GM18907 (cell line): ENCODE results near the gene SLC22A16.
"Not testable (repeated sequence)": the region's sequence is repeated elsewhere in the genome, so short reads cannot be mapped to it uniquely, and the experiment has no call there.

Source experiments
- ATAC-seq: cut with Tn5 transposase; IDR thresholded peaks from one replicate; pipeline ENCODE4 v1.9.1; 2021; ENCODE audit warnings: mild to moderate bottlenecking, moderate library complexity; ENCODE audit not compliant: unreplicated experiment

Gene SLC22A16

GRCh38 chr6:110476046-110476849 is at the start of gene SLC22A16:
TSS of gene SLC22A16 (minus strand) at chr6:110476613. CDS start at chr6:110476574, 39 bp downstream.
- ATAC-seq, result no peak

- ATAC-seq, result no peak
Observed at GRCh38 chr6:110525001-110525400, 48.6 kb upstream of the SLC22A16 start.

- no peak for ATAC-seq
Observed at GRCh38 chr6:110524305-110524704, 47.9 kb upstream of the SLC22A16 start.

- ATAC-seq, result no peak
Observed at GRCh38 chr6:110523451-110524021, 47.1 kb upstream of the SLC22A16 start.

GRCh38 chr6:110522427-110522826 is 46.0 kb upstream of the SLC22A16 start:
- no peak for ATAC-seq

GRCh38 chr6:110520992-110521543 is 44.7 kb upstream of the SLC22A16 start:
- ATAC-seq, result no peak

GRCh38 chr6:110520209-110520965 is 44.0 kb upstream of the SLC22A16 start:
- no peak for ATAC-seq

- ATAC-seq, result no peak
Observed at GRCh38 chr6:110517601-110518281, 41.3 kb upstream of the SLC22A16 start.

- ATAC-seq, result no peak
Observed at GRCh38 chr6:110517034-110517433, 40.6 kb upstream of the SLC22A16 start.

GRCh38 chr6:110514818-110515217 is 38.4 kb upstream of the SLC22A16 start:
- ATAC-seq, result no peak

- no peak for ATAC-seq
Observed at GRCh38 chr6:110512991-110513390, 36.6 kb upstream of the SLC22A16 start.

- not testable (repeated sequence) for ATAC-seq
Observed at GRCh38 chr6:110512549-110512948, 36.1 kb upstream of the SLC22A16 start.

- ATAC-seq, result no peak
Observed at GRCh38 chr6:110511401-110511800, 35.0 kb upstream of the SLC22A16 start.

GRCh38 chr6:110509617-110510241 is 33.3 kb upstream of the SLC22A16 start:
- ATAC-seq, result no peak

- not testable (repeated sequence) for ATAC-seq
Observed at GRCh38 chr6:110504891-110505290, 28.5 kb upstream of the SLC22A16 start.

GRCh38 chr6:110495949-110496348 is 19.5 kb upstream of the SLC22A16 start:
- no peak for ATAC-seq

- ATAC-seq, result no peak
Observed at GRCh38 chr6:110493253-110493800, 16.9 kb upstream of the SLC22A16 start.

GRCh38 chr6:110492584-110492983 is 16.2 kb upstream of the SLC22A16 start:
- ATAC-seq, result no peak

- ATAC-seq, result no peak
Observed at GRCh38 chr6:110491644-110492317, 15.4 kb upstream of the SLC22A16 start.

- no peak for ATAC-seq
Observed at GRCh38 chr6:110491299-110491643, 14.9 kb upstream of the SLC22A16 start.
